ENCODE measurements around the gene SGK1.
"Not testable (repeated sequence)": the region's sequence is repeated elsewhere in the genome, so short reads cannot be mapped to it uniquely, and the experiment has no call there.

SGK1 gene

DNA sequence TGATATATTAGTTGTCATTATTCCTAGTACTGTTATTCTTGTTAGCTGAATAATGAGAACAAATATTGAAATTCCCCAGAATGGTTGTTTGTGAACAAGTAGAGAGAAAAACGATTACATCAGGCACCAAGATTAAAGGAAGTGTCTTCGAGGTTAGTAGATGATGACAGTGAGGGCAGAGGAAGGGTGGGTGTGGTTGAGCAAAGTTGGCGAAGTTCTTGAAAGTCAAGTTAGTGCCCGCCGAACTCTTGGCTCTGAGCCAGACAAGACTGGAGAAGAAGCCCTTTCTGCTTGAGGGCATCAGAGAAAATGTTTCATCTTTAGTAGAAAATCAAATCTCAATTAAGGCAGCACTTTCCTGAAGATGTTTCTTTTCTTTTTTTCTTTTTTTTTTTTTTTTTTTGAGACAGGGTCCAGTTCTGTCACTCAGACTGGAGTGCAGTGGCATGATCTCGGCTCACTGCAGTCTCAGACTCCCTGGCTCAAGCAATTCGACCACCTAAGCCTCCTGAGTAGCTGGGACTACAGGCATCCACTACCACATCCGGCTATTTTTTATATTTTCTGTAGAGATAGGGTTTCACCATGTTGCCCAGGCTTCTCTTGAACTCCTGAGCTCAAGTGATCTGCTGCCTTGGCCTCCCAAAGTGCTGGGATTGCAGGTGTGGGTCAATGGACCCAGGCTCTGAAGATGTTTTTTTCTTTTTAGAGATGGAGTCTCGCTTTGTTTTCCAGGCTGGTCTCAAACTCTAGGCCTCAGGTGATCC lies 77.1 kb downstream of the SGK1 start:
- no peak for TF ChIP-seq ZNF384 (IDR thresholded peaks at IDR 0.05)
- no peak for TF ChIP-seq FOXA1 (IDR thresholded peaks at IDR 0.05)
- no peak for TF ChIP-seq TARDBP (IDR thresholded peaks at IDR 0.05)
- no peak for TF ChIP-seq NFRKB (IDR thresholded peaks at IDR 0.05)
- TF ChIP-seq ELF4 (IDR thresholded peaks at IDR 0.05): no peak
- TF ChIP-seq SUZ12 (IDR thresholded peaks at IDR 0.05): no peak
- TF ChIP-seq FOXM1 (IDR thresholded peaks at IDR 0.05; ENCODE audit: borderline replicate concordance): no peak
- no peak for TF ChIP-seq FOXK2 (IDR thresholded peaks at IDR 0.05)
- TF ChIP-seq LEF1 (IDR thresholded peaks at IDR 0.05; ENCODE audit: borderline replicate concordance): no peak
- TF ChIP-seq BHLHE40 (IDR thresholded peaks at IDR 0.05; ENCODE audit: borderline replicate concordance): no peak
- no peak for TF ChIP-seq SP1 (IDR thresholded peaks at IDR 0.05)
- TF ChIP-seq, protein P1, sequence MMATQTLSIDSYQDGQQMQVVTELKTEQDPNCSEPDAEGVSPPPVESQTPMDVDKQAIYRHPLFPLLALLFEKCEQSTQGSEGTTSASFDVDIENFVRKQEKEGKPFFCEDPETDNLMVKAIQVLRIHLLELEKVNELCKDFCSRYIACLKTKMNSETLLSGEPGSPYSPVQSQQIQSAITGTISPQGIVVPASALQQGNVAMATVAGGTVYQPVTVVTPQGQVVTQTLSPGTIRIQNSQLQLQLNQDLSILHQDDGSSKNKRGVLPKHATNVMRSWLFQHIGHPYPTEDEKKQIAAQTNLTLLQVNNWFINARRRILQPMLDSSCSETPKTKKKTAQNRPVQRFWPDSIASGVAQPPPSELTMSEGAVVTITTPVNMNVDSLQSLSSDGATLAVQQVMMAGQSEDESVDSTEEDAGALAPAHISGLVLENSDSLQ (IDR thresholded peaks at IDR 0.05): no peak
- no peak for TF ChIP-seq ARNT (IDR thresholded peaks at IDR 0.05)
- TF ChIP-seq HDGF (IDR thresholded peaks at IDR 0.05; ENCODE audit: borderline replicate concordance): no peak
- no peak for TF ChIP-seq L3MBTL2 (conservative IDR thresholded peaks at IDR 0.05)
- CTCF ChIA-PET: no interaction called here
- POLR2A ChIA-PET: no interaction called here
- DNase-seq (ENCODE audit: extremely low spot score): no peak

DNA sequence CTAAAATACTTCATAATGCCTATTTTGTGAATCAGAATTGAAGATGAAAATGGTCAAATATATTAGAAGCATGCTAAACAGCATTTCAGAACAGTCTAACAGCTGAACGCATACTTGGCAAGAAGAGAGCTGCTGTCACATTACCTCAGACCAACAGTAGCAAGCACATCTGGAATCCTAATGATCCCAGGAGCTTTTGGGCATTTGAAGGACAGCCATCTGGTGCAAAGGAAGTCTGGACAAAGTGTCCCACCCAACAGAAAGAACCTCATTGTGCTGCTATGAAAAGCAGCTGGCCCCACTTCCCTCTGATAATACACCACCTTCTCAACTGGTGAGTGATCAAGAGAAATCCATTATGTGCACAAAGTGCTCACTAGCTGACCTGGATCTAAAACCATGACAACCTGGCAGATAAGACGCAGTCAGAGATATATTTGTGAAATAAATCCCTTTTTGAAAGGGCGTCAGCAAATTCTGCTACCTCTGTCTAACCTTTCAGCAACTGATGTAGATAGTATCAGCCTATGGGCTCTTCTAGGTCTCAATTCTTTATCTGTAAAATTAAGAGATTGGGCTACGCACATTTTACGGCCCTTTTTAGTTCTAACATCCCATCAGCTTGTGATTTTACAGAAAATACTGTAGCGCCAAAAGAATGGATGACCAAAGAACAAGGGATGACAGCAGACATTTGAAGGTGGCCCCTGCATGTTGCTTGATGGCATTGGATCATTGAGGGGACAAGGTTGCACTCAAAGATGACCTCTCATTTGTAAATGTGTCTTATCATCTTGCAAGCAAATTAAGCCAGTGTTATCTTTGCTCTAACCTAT lies 78.7 kb downstream of the SGK1 start:
- CTCF ChIA-PET: interaction anchor here (0.7 kb wide), 1 partner anchor 33 kb away, joined by 3 read pairs; no protein-coding TSS in a partner anchor
- TF ChIP-seq ELF4 (IDR thresholded peaks at IDR 0.05) (no peak), FOXA1 (IDR thresholded peaks at IDR 0.05) (no peak), FOXM1 (IDR thresholded peaks at IDR 0.05; ENCODE audit: borderline replicate concordance) (no peak), FOXK2 (IDR thresholded peaks at IDR 0.05) (no peak), HDGF (IDR thresholded peaks at IDR 0.05; ENCODE audit: borderline replicate concordance) (no peak), TARDBP (IDR thresholded peaks at IDR 0.05) (no peak), ARNT (IDR thresholded peaks at IDR 0.05) (no peak), ZNF384 (IDR thresholded peaks at IDR 0.05) (no peak), SUZ12 (IDR thresholded peaks at IDR 0.05) (no peak), LEF1 (IDR thresholded peaks at IDR 0.05; ENCODE audit: borderline replicate concordance) (no peak), BHLHE40 (IDR thresholded peaks at IDR 0.05; ENCODE audit: borderline replicate concordance) (no peak), L3MBTL2 (conservative IDR thresholded peaks at IDR 0.05) (no peak), SP1 (IDR thresholded peaks at IDR 0.05) (no peak), NFRKB (IDR thresholded peaks at IDR 0.05) (no peak), CTBP1 (IDR thresholded peaks at IDR 0.05; ENCODE audit: borderline replicate concordance) (no peak)
- TF ChIP-seq, protein P1 (IDR thresholded peaks at IDR 0.05): no peak
- POLR2A ChIA-PET: no interaction called here
- DNase-seq (ENCODE audit: extremely low spot score): no peak

DNA sequence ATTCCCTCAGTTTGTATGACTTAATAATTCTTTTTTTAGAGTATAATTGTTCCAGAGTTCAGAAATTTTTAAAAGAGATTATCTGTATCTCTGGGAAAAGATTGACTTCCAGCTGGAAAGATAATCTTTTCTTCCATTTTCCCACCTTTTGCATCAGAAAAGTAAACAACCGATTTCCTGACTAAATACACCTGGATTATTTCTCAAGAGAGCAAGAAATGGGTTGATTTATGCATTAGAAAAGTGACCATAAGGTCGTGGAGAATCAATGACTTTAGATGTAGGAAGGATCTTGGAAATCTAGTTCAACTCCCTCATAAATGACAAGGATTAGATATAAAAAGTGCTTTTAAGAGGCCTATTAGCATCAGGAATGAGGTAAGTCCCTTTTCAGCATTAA lies 79.9 kb downstream of the SGK1 start:
- POLR2A ChIA-PET: no interaction called here

DNA sequence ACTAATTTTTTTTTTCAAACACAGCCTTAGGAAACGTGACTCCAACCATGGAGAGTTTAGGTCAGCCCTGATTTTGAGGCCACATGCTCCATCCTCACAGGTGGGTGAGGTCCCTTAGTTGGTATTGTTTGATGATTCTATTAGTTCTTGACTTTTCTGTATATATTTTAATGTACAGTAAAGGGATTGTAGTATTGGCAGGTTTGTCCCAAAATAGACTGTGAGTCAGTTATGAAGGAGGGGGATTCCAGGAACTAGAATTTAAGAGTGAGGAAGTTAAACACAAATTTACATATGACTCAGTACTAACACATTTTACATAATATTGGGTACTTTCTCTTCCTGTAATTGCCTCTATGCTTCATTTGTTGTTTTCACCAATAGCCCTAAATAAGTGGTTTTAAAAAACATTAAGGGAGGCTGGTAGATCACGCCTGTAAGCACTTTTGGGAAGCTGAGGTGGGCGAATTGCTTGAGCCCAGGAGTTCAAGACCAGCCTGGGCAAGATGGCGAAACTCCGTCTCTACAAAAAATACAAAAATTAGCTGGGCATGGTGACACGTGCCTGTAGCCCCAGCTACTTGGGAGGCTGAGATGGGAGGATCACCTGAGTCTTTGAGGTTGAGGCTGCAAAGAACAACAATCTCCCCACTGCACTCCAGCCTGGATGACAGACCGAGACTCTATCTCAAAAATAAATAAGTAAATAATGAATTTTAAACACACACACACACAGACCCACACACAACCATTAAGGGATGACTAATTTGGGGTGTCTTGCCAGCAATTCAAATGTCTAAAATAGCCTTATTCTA lies 81.8 kb downstream of the SGK1 start:
- POLR2A ChIA-PET: no interaction called here
- no peak for DNase-seq (ENCODE audit: extremely low spot score)
- no peak for TF ChIP-seq FOXK2 (IDR thresholded peaks at IDR 0.05)
- TF ChIP-seq FOXM1 (IDR thresholded peaks at IDR 0.05; ENCODE audit: borderline replicate concordance): no peak
- no peak for TF ChIP-seq ARNT (IDR thresholded peaks at IDR 0.05)
- TF ChIP-seq LEF1 (IDR thresholded peaks at IDR 0.05; ENCODE audit: borderline replicate concordance): no peak
- no peak for TF ChIP-seq ZNF384 (IDR thresholded peaks at IDR 0.05)
- TF ChIP-seq SP1 (IDR thresholded peaks at IDR 0.05): no peak
- no peak for TF ChIP-seq L3MBTL2 (conservative IDR thresholded peaks at IDR 0.05)
- no peak for TF ChIP-seq ELF4 (IDR thresholded peaks at IDR 0.05)
- no peak for TF ChIP-seq HDGF (IDR thresholded peaks at IDR 0.05; ENCODE audit: borderline replicate concordance)
- TF ChIP-seq FOXA1 (IDR thresholded peaks at IDR 0.05): no peak
- no peak for TF ChIP-seq TARDBP (IDR thresholded peaks at IDR 0.05)
- TF ChIP-seq CTBP1 (IDR thresholded peaks at IDR 0.05; ENCODE audit: borderline replicate concordance): no peak
- TF ChIP-seq, protein P1 (IDR thresholded peaks at IDR 0.05): no peak
- TF ChIP-seq NFRKB (IDR thresholded peaks at IDR 0.05): no peak
- TF ChIP-seq SUZ12 (IDR thresholded peaks at IDR 0.05): no peak
- no peak for TF ChIP-seq BHLHE40 (IDR thresholded peaks at IDR 0.05; ENCODE audit: borderline replicate concordance)
- CTCF ChIA-PET: no interaction called here

More for the DNA sequence above, 79.9 kb downstream of the SGK1 start:
- TF ChIP-seq, protein P1 (IDR thresholded peaks at IDR 0.05): no peak
- TF ChIP-seq ZNF384 (IDR thresholded peaks at IDR 0.05) (no peak), FOXA1 (IDR thresholded peaks at IDR 0.05) (no peak), SUZ12 (IDR thresholded peaks at IDR 0.05) (no peak), SP1 (IDR thresholded peaks at IDR 0.05) (no peak), FOXK2 (IDR thresholded peaks at IDR 0.05) (no peak), TARDBP (IDR thresholded peaks at IDR 0.05) (no peak)
- CTCF ChIA-PET: no interaction called here
- DNase-seq (ENCODE audit: extremely low spot score): no peak

DNA sequence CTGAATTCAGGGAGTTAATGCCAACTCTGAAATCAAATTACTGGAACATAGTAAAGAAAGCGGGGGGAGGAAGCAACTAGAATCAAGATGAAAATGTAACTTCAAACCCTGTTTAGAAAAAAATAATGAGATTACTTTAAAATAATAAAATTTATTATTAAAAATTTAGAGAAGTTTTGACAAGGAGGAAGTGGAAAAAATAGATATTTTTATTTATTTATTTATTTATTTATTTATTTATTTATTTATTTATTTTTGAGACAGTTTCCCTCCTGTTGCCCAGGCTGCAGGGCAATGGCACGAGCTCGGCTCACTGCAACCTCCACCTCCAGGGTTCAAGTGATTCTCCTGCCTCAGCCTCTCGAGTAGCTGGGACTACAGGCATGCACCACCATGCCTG lies 82.6 kb downstream of the SGK1 start:
- POLR2A ChIA-PET; CTCF ChIA-PET; DNase-seq (ENCODE audit: extremely low spot score): not testable (repeated sequence)

All from HEK293T (cell line).